ENCODE results near the gene C2CD2L.
A peak's percentile ranks its signal among the peaks of the same experiment; 100 is the strongest.

C2CD2L gene

GRCh38 chr11:119093942-119094815, 13.0 kb upstream of the C2CD2L start:
- no peak for DNase-seq (ENCODE audit: low read depth)
- in situ Hi-C loops (cut with HindIII; ENCODE audit: low sequenced_read_pairs): no loop called here
- TF ChIP-seq CTCF (IDR thresholded peaks at IDR 0.05; ENCODE audit: low read depth, low read length, missing control alignments): no peak
- H3K4me3 ChIP-seq (ENCODE audit: low read depth, low read length): peak overlapping the region; percentile 73

GRCh38 chr11:119094816-119095065, 12.4 kb upstream of the C2CD2L start:
- DNase-seq (ENCODE audit: low read depth): peak; percentile 40
- peak overlapping the region; percentile 73 for H3K4me3 ChIP-seq (ENCODE audit: low read depth, low read length)
- TF ChIP-seq CTCF (IDR thresholded peaks at IDR 0.05; ENCODE audit: low read depth, low read length, missing control alignments): peak; percentile 68
- in situ Hi-C loops (cut with HindIII; ENCODE audit: low sequenced_read_pairs): no loop called here

- in situ Hi-C loops (cut with HindIII; ENCODE audit: low sequenced_read_pairs): no loop called here
- peak; percentile 99 for DNase-seq (ENCODE audit: low read depth)
Measured at GRCh38 chr11:119095066-119095880, 11.9 kb upstream of the C2CD2L start.

GRCh38 chr11:119099711-119100110, 7.4 kb upstream of the C2CD2L start:
- DNase-seq (ENCODE audit: low read depth): no peak
- in situ Hi-C loops (cut with HindIII; ENCODE audit: low sequenced_read_pairs): loop anchor here (5.0 to 25.0 kb wide), 2 partner anchors 82 to 188 kb away; partner anchors contain the start of genes RPS25 and TRAPPC4
- TF ChIP-seq CTCF (IDR thresholded peaks at IDR 0.05; ENCODE audit: low read depth, low read length, missing control alignments): no peak
- H3K4me3 ChIP-seq (ENCODE audit: low read depth, low read length): no peak overlapping the region

More at GRCh38 chr11:119095066-119095880, 11.9 kb upstream of the C2CD2L start:
- peak overlapping the region; percentile 73 for H3K4me3 ChIP-seq (ENCODE audit: low read depth, low read length)
- TF ChIP-seq CTCF (IDR thresholded peaks at IDR 0.05; ENCODE audit: low read depth, low read length, missing control alignments): no peak

GRCh38 chr11:119100246-119100970, 6.7 kb upstream of the C2CD2L start:
- peak overlapping the region; percentile 91 for H3K4me3 ChIP-seq (ENCODE audit: low read depth, low read length)
- DNase-seq (ENCODE audit: low read depth): no peak
- TF ChIP-seq CTCF (IDR thresholded peaks at IDR 0.05; ENCODE audit: low read depth, low read length, missing control alignments): peak; percentile 58
- in situ Hi-C loops (cut with HindIII; ENCODE audit: low sequenced_read_pairs): loop anchor here (5.0 to 25.0 kb wide), 2 partner anchors 83 to 187 kb away; partner anchors contain the start of genes RPS25 and TRAPPC4
